CD4-positive, alpha-beta T cell treated with Interleukin-2 at 100 ng/mL for 4 hours (primary cell): Measurements from ENCODE around the gene DYNLRB2.

Experiments used
- DNase-seq: peaks from one replicate; pipeline ENCODE4 v3.0.0-alpha.2; 2020; ENCODE audit warnings: low spot score

Gene DYNLRB2

GRCh38 chr16:80540516-80541305 lies at the start of gene DYNLRB2:
TSS of gene DYNLRB2 (plus strand) at chr16:80540993. CDS start at chr16:80541077, 84 bp downstream.
- peak; percentile 96 for DNase-seq

GRCh38 chr16:80500116-80500859 lies 40.5 kb upstream of the DYNLRB2 start:
- peak; percentile 4 for DNase-seq

- DNase-seq = no peak
Observed at GRCh38 chr16:80500961-80501525, 39.8 kb upstream of the DYNLRB2 start.

- no peak for DNase-seq
Observed at GRCh38 chr16:80503107-80503506, 37.7 kb upstream of the DYNLRB2 start.

GRCh38 chr16:80507538-80507937 lies 33.3 kb upstream of the DYNLRB2 start:
- DNase-seq = no peak

GRCh38 chr16:80509872-80510271 lies 30.9 kb upstream of the DYNLRB2 start:
- DNase-seq = no peak

- DNase-seq = no peak
Observed at GRCh38 chr16:80511824-80512592, 28.8 kb upstream of the DYNLRB2 start.

GRCh38 chr16:80512593-80512853 lies 28.3 kb upstream of the DYNLRB2 start:
- no peak for DNase-seq

- DNase-seq = no peak
Observed at GRCh38 chr16:80515374-80515773, 25.4 kb upstream of the DYNLRB2 start.

- no peak for DNase-seq
Observed at GRCh38 chr16:80517846-80518245, 22.9 kb upstream of the DYNLRB2 start.

- peak; percentile 30 for DNase-seq
Observed at GRCh38 chr16:80518436-80518835, 22.4 kb upstream of the DYNLRB2 start.

GRCh38 chr16:80519189-80519588 lies 21.6 kb upstream of the DYNLRB2 start:
- DNase-seq = no peak

GRCh38 chr16:80525420-80525819 lies 15.4 kb upstream of the DYNLRB2 start:
- no peak for DNase-seq

GRCh38 chr16:80526418-80527061 lies 14.3 kb upstream of the DYNLRB2 start:
- DNase-seq = peak; percentile 78

GRCh38 chr16:80527297-80527696 lies 13.5 kb upstream of the DYNLRB2 start:
- DNase-seq = peak; percentile 49

GRCh38 chr16:80530479-80530878 lies 10.3 kb upstream of the DYNLRB2 start:
- DNase-seq = no peak

GRCh38 chr16:80536238-80536637 lies 4.6 kb upstream of the DYNLRB2 start:
- no peak for DNase-seq

- DNase-seq = no peak
Observed at GRCh38 chr16:80541306-80541694, 507 bp downstream of the DYNLRB2 start.

GRCh38 chr16:80543162-80543561 lies 2.4 kb downstream of the DYNLRB2 start:
- DNase-seq = no peak

GRCh38 chr16:80544326-80544725 lies 3.5 kb downstream of the DYNLRB2 start:
- no peak for DNase-seq

GRCh38 chr16:80546249-80546648 lies 5.5 kb downstream of the DYNLRB2 start:
- no peak for DNase-seq

- DNase-seq = peak; percentile 54
Observed at GRCh38 chr16:80547145-80547544, 6.4 kb downstream of the DYNLRB2 start.
